Left colon (tissue), 2 donors: ENCODE results near the gene RACGAP1. TPM values are rescaled to one million over a fixed set of nuclear protein-coding genes. Genes with fewer than 3 reads are reported as not detected.
"Not testable (repeated sequence)": the region's sequence is repeated elsewhere in the genome, so short reads cannot be mapped to it uniquely, and the experiment has no call there.

ENCODE experiments used
- ATAC-seq: fragments of 200-7000 bp; cut with Tn5 transposase; one replicate; pipeline ENCODE4 v1.9.1; 2020; ENCODE audit warnings: mild to moderate bottlenecking, moderate library complexity
- DNase-seq, 2 donors: peaks; one replicate each; pipeline ENCODE4 v3.0.0-alpha.2; 2020
- intact Hi-C, 2 donors: fragments of 100-400 bp; cut with DNase I in 1 of 2; cut with micrococcal nuclease in 1 of 2; formaldehyde crosslinking; loops; one replicate each; pipeline versions ENCODE4 v1.11.2 to v1.14.0; 2022; cut with DNase I, micrococcal nuclease
- total RNA-seq, 2 donors: library from RNA; stranded (reverse); fragmentation: NEBNext Ultra II Directional; extraction: Animal tissue kit (Norgen Biotek cat#: 25700); gene quantifications; one replicate each; pipeline ENCODE4 v1.2.1, GENCODE V29; 2021
- donor health status: DM: no; HTN: no; CAD: no.
- donor health status: DM: yes; HTN: yes; CAD: no.

The RACGAP1 gene
- total RNA-seq, 2 donors from 2014 or later = 20.0 to 25.4 TPM

- no peak for DNase-seq
- ATAC-seq = no peak
- intact Hi-C loops = no loop called here
Measured at GRCh38 chr12:50041062-50041860, 16.0 kb upstream of the RACGAP1 start.

DNA sequence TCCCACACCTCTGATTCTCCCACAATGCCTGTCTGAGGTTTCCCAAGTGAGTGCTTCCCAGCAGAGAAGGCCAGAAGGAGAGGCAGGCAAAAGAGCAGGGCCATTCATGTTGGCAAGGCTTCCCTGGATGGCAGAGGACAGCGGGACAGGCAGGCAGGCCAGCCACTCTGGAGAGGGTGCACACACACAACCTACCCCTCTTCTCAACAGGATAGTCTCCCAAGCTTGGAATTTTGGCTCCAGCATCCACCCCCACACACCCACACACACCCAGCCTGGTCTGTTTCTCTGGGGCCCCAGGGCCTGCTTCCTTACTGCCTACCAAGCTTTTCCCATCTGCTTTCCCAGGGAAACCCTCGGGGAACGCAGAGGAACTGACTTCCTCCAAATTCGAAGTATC lies 15.4 kb upstream of the RACGAP1 start:
- DNase-seq (no peak), ATAC-seq (no peak)
- intact Hi-C loops = no loop called here

GRCh38 chr12:50039151-50039835 lies 14.0 kb upstream of the RACGAP1 start:
- ATAC-seq = peak; percentile 87
- intact Hi-C loops = no loop called here

DNA sequence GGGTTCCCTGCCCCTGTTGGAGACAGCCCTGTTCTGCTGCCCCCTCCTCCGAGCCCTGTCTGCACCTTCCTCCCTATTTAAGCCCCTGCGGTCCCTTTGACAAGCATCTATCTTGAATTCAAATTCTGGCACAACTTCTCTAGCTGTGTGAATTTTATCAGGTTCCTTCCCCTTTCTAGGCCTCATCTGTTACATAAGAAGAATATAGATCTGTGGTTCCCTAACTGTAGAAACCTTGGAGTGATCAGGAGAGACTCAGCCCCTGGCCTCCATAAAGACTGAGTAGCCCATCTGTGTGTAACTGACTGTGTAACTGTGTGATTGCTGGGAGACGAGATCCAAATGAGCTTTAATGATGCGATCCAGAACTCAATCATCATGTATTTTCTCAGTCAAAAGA lies 13.0 kb upstream of the RACGAP1 start:
- ATAC-seq = no peak
- intact Hi-C loops = no loop called here
- DNase-seq = no peak

More at GRCh38 chr12:50039151-50039835, 14.0 kb upstream of the RACGAP1 start:
- DNase-seq = peak; percentile 68 to 90

GRCh38 chr12:50032854-50033581 lies 7.7 kb upstream of the RACGAP1 start:
- intact Hi-C loops = no loop called here
- no peak for ATAC-seq
- DNase-seq = no peak

GRCh38 chr12:50032515-50032853 lies 7.2 kb upstream of the RACGAP1 start:
- DNase-seq = no peak
- ATAC-seq = no peak
- intact Hi-C loops = no loop called here

DNA sequence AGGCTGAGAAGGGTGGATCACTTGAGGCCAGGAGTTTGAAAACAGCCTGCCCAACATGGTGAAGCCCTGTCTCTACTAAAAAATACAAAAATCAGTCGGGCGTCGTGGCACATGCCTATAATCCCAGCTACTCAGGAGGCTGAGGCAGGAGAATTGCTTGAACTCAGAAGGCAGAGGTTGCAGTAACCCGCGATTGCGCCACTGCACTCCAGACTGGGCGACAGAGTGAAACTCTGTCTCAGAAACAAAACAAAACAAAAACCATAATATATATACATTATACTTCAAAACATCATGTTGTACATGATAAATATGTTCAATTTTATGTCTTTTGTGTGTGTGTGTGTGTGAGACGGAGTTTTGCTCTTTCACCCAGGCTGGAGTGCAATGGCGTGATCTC lies 5.2 kb upstream of the RACGAP1 start:
- DNase-seq, intact Hi-C loops, ATAC-seq: not testable (repeated sequence)

GRCh38 chr12:50026691-50027090 lies 1.4 kb upstream of the RACGAP1 start:
- DNase-seq = no peak
- intact Hi-C loops = no loop called here
- ATAC-seq = no peak

- DNase-seq (no peak), ATAC-seq (peak; percentile 32)
- intact Hi-C loops = no loop called here
Measured at GRCh38 chr12:50024805-50025186, 498 bp downstream of the RACGAP1 start.

DNA sequence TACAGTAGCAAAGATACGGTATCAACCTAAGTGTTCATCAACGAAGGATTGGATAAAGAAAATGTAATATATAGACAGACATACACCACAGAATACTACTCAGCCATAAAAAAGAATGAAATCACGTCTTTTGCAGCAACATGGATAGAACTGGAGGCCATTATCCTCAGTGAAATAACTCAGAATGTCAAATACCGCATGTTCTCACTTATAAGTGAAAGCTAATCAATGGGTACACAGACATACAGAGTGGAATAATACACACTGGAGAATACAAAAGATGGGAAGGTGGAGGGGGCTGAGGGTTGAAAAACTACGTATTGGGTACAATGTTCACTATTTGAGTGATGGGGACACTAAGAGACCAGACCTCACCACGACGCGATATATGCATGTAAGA lies 1.1 kb downstream of the RACGAP1 start:
- intact Hi-C loops = no loop called here
- DNase-seq = no peak
- ATAC-seq = no peak

DNA sequence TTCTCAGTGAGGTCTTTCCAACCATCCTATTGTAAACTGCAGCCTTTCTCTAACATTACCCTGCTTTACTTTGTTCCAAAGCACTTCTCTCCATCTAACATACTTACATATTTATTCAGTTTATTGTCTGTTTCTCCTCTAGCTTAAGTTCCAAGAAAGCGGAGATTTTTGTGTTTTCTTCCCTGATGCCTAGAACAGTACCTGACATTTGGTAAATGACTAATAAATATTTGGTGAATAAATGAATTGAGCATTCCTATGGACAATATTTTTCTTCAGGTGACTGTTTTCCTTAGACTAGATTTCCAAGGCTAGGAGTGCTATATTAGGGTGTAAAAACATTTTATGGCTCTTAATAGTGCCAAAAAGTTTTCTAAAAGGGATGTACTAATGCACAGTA lies 2.4 kb downstream of the RACGAP1 start:
- intact Hi-C loops = no loop called here
- no peak for DNase-seq
- ATAC-seq = no peak

- DNase-seq (no peak), ATAC-seq (no peak)
- intact Hi-C loops = no loop called here
Measured at GRCh38 chr12:50021031-50021430, 4.3 kb downstream of the RACGAP1 start.

- DNase-seq = no peak
- intact Hi-C loops = no loop called here
- no peak for ATAC-seq
Measured at GRCh38 chr12:50019524-50019923, 5.8 kb downstream of the RACGAP1 start.

DNA sequence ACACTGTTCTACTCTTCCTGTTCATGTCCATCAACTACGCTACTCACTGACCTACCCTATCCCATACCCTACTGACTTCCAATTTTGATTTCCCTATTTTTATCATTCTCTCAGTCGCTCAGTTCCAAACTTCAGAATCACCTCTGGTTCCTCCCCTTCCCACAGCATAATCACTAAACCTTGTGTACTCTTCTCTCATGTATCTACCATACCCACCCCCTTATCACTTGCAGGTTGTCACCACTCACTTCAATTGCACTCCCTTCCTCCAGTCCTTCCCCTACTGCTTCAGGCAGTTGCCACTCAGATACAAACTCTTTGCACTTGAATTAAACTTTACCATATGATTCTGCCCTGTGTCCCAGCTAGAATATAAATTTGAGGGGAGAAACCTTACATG lies 6.3 kb downstream of the RACGAP1 start:
- DNase-seq = no peak
- intact Hi-C loops = no loop called here
- no peak for ATAC-seq

DNA sequence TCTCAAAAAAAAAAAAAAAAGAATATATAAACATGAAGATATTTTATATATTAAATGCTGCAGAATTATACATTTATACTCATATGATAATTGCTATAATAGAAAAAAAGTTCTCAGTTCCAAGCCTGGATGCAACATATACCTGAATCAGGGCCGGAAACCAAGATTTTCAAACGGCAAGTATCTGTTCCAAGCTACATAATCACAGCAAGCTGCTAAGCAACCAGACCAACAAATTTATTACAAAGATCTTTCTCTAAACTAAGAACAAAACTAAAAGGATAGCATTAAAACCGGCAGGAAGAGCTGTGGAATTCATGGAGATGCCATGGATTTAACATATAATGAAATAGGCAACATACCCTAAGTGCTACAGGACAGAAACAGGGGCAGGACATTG lies 7.1 kb downstream of the RACGAP1 start:
- no peak for ATAC-seq
- intact Hi-C loops = no loop called here
- DNase-seq = no peak

- ATAC-seq = no peak
- intact Hi-C loops = no loop called here
- DNase-seq = no peak
Measured at GRCh38 chr12:50017641-50018040, 7.7 kb downstream of the RACGAP1 start.

- peak in 1 of 2 donors; percentile 47 for DNase-seq
- ATAC-seq = no peak
- intact Hi-C loops = no loop called here
Measured at GRCh38 chr12:50016501-50017475, 8.5 kb downstream of the RACGAP1 start.

DNA sequence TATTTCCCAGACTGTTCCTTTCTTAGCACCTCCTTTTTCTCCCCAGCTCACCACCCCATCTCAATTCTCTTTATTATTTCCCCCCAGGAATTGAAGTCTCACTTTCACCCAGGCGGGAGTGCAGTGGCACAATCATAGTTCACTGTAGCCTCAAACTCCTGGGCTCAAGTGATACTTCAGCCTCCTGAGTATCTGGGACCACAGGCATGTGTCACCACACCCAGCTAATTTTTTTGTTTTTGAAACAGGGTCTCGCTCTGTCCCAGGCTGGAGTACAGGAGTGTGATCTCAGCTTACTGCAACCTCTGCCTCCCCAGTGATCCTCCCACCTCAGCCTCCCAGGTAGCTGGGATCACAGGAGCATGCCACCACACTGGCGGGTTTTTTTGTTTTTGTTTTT lies 11.0 kb downstream of the RACGAP1 start:
- ATAC-seq = no peak
- intact Hi-C loops = no loop called here
- no peak for DNase-seq
